H1 (cell line): ENCODE data around the gene TAS2R16. TPM values are rescaled to one million over a fixed set of nuclear protein-coding genes. Genes with fewer than 3 reads are reported as not detected.

Source experiments
- CTCF ChIA-PET: fragments of 300-600 bp; sonication (Branson Sonifier 250); formaldehyde crosslinking; loops from one replicate; lab custom pipeline; 2021; ENCODE audit not compliant: partially characterized antibody; lab: Charles Lee
- POLR2A ChIA-PET: fragments of 300-600 bp; sonication (Branson Sonifier 250); formaldehyde crosslinking; loops from one replicate; lab custom pipeline; 2021; ENCODE audit warnings: inconsistent platforms; ENCODE audit not compliant: partially characterized antibody; lab: Charles Lee
- DNase-seq, 2 experiments: peaks; one replicate each; pipeline versions ENCODE4 v3.0.0 to v3.0.0-alpha.2; 2010 to 2022; ENCODE audit warnings: low spot score in 2 of 2, low read depth in 1 of 2, mixed read lengths in 1 of 2
- FAIRE-seq: peaks from 2 replicates; lab custom pipeline; 2011; peaks lifted over from hg19 to GRCh38; lab: Jason Lieb, UNC
- H2AFZ ChIP-seq: 2 replicates; pipeline ENCODE4 v1.8.1; 2012; ENCODE audit warnings: low read length, inconsistent platforms
- H2AK5ac ChIP-seq: 2 replicates; pipeline ENCODE4 v1.6.1; 2013; ENCODE audit warnings: low read depth, low read length
- H2BK120ac ChIP-seq: replicated peaks from 2 replicates; pipeline ENCODE3; 2013; ENCODE audit warnings: low read depth, low read length, inconsistent platforms
- H2BK12ac ChIP-seq: 2 replicates; pipeline ENCODE4 v1.6.1; 2013; ENCODE audit warnings: low read depth, low read length
- H2BK15ac ChIP-seq: 2 replicates; pipeline ENCODE4 v1.6.1; 2013; ENCODE audit warnings: low read length
- H2BK20ac ChIP-seq: 2 replicates; pipeline ENCODE4 v1.6.1; 2013; ENCODE audit warnings: low read length
- H2BK5ac ChIP-seq: 2 replicates; pipeline ENCODE4 v1.6.1; 2013; ENCODE audit warnings: low read depth, low read length
- H3K14ac ChIP-seq: 2 replicates; pipeline ENCODE4 v1.6.1; 2013; ENCODE audit warnings: inconsistent platforms; ENCODE audit not compliant: insufficient read length
- H3K18ac ChIP-seq: 2 replicates; pipeline ENCODE4 v1.6.1; 2013; ENCODE audit warnings: low read length; ENCODE audit errors: extremely low read depth
- H3K23ac ChIP-seq: 2 replicates; pipeline ENCODE4 v1.6.1; 2013; ENCODE audit warnings: inconsistent platforms; ENCODE audit not compliant: insufficient read length
- H3K23me2 ChIP-seq: 2 replicates; pipeline ENCODE4 v1.6.1; 2013; ENCODE audit warnings: low read depth, low read length
- H3K27ac ChIP-seq: 2 replicates; pipeline ENCODE4 v1.6.1; 2011; ENCODE audit warnings: low read depth, low read length, inconsistent platforms
- H3K27me3 ChIP-seq, 4 experiments: replicated peaks in 1 of 4; 1 replicate in 1 of 4; 2 replicates in 3 of 4; pipeline versions ENCODE4 v1.6.1 to v1.8.1; 2011 to 2013; ENCODE audit warnings: low read length in 3 of 4, mild to moderate bottlenecking in 3 of 4, inconsistent platforms in 2 of 4, mixed read lengths in 2 of 4, moderate library complexity in 1 of 4; ENCODE audit not compliant: control insufficient read depth in 3 of 4, insufficient read depth in 3 of 4; ENCODE audit errors: extremely low read depth in 1 of 4
- H3K36me3 ChIP-seq, 4 experiments: 2 replicates each; pipeline versions ENCODE4 v1.6.1 to v1.8.1; 2011 to 2013; ENCODE audit warnings: mild to moderate bottlenecking in 4 of 4, low read length in 3 of 4, moderate library complexity in 2 of 4, control low read depth in 1 of 4, inconsistent platforms in 1 of 4; ENCODE audit not compliant: insufficient read depth in 4 of 4, control insufficient read depth in 2 of 4
- H3K4ac ChIP-seq: replicated peaks from 2 replicates; pipeline ENCODE3; 2013; ENCODE audit warnings: low read length, low read depth, mixed read lengths, inconsistent platforms; ENCODE audit not compliant: insufficient read length
- H3K4me1 ChIP-seq, 4 experiments: replicated peaks in 1 of 4; 1 replicate in 1 of 4; 2 replicates in 3 of 4; pipeline versions ENCODE4 v1.6.1 to v1.8.1; 2011 to 2013; ENCODE audit warnings: low read length in 3 of 4, inconsistent platforms in 2 of 4, mixed read lengths in 1 of 4; ENCODE audit not compliant: insufficient read depth in 4 of 4, control insufficient read depth in 3 of 4
- H3K4me2 ChIP-seq, 2 experiments: 2 replicates each; pipeline versions ENCODE4 v1.6.1 to v1.8.1; 2011 to 2013; ENCODE audit warnings: low read depth in 2 of 2, low read length in 2 of 2, control low read depth in 1 of 2, inconsistent platforms in 1 of 2, mild to moderate bottlenecking in 1 of 2; ENCODE audit not compliant: insufficient read depth in 1 of 2
- H3K4me3 ChIP-seq, 4 experiments: fragments of 200-600, 300-600 bp in 1 of 4; sonication (generic), shearing (Covaris generic), sonication (Bioruptor Twin) in 1 of 4; 2 replicates each; pipeline versions ENCODE4 v1.5.1 to v1.8.1; 2011 to 2016; ENCODE audit warnings: low read length in 4 of 4, low read depth in 3 of 4, control low read depth in 2 of 4, inconsistent platforms in 2 of 4, mild to moderate bottlenecking in 2 of 4, mixed read lengths in 1 of 4, moderate library complexity in 1 of 4; ENCODE audit not compliant: insufficient read depth in 2 of 4; ENCODE audit errors: extremely low read depth in 1 of 4
- H3K56ac ChIP-seq: replicated peaks from 2 replicates; pipeline ENCODE3; 2013; ENCODE audit warnings: low read depth, mild to moderate bottlenecking, mixed read lengths, low read length, inconsistent platforms; ENCODE audit not compliant: insufficient read length
- H3K79me1 ChIP-seq: 2 replicates; pipeline ENCODE4 v1.6.1; 2013; ENCODE audit warnings: low read depth, low read length, control low read depth
- H3K79me2 ChIP-seq, 2 experiments: 2 replicates each; pipeline versions ENCODE4 v1.6.1 to v1.8.1; 2012 to 2013; ENCODE audit warnings: low read length in 2 of 2, mild to moderate bottlenecking in 2 of 2, inconsistent platforms in 1 of 2; ENCODE audit not compliant: insufficient read depth in 2 of 2, control insufficient read depth in 1 of 2
- H3K9ac ChIP-seq, 4 experiments: replicated peaks in 1 of 4; 1 replicate in 1 of 4; 2 replicates in 3 of 4; pipeline versions ENCODE4 v1.6.1 to v1.8.1; 2011 to 2013; ENCODE audit warnings: low read depth in 3 of 4, low read length in 3 of 4, control low read depth in 2 of 4, mild to moderate bottlenecking in 2 of 4, moderate library complexity in 2 of 4, inconsistent platforms in 1 of 4; ENCODE audit errors: extremely low read depth in 1 of 4
- H3K9me3 ChIP-seq, 2 experiments: 2 replicates each; pipeline versions ENCODE4 v1.6.1 to v1.8.1; 2012 to 2013; ENCODE audit warnings: mild to moderate bottlenecking in 2 of 2, moderate library complexity in 2 of 2, control low read depth in 1 of 2, inconsistent platforms in 1 of 2, low read depth in 1 of 2, low read length in 1 of 2, mixed read lengths in 1 of 2; ENCODE audit not compliant: insufficient read depth in 2 of 2
- H4K20me1 ChIP-seq, 2 experiments: replicated peaks in 1 of 2; 2 replicates each; pipeline versions ENCODE3 to v1.8.1; 2011 to 2013; ENCODE audit warnings: inconsistent platforms in 2 of 2, low read length in 2 of 2, mild to moderate bottlenecking in 1 of 2; ENCODE audit not compliant: insufficient read depth in 2 of 2, control insufficient read depth in 1 of 2
- H4K5ac ChIP-seq: 2 replicates; pipeline ENCODE4 v1.6.1; 2013; ENCODE audit warnings: low read length, low read depth, mixed read lengths, inconsistent platforms; ENCODE audit not compliant: insufficient read length
- H4K8ac ChIP-seq: 2 replicates; pipeline ENCODE4 v1.8.0; 2013; ENCODE audit warnings: mild to moderate bottlenecking, moderate library complexity, low read length, inconsistent platforms; ENCODE audit not compliant: insufficient read depth; ENCODE audit errors: extremely low read depth
- H4K91ac ChIP-seq: replicated peaks from 2 replicates; pipeline ENCODE3; 2013; ENCODE audit warnings: low read length, mixed read lengths, inconsistent platforms; ENCODE audit not compliant: insufficient read length
- ATF3 ChIP-seq: IDR thresholded peaks from 2 replicates; pipeline ENCODE4 v1.6.1; 2011; ENCODE audit warnings: low read depth, mild to moderate bottlenecking, low read length; ENCODE audit not compliant: insufficient read depth
- E2F6 ChIP-seq: IDR thresholded peaks from 2 replicates; pipeline ENCODE4 v1.6.1; 2012; ENCODE audit warnings: inconsistent platforms
- NANOG ChIP-seq: IDR thresholded peaks from 2 replicates; pipeline ENCODE4 v1.6.1; 2011; ENCODE audit warnings: low read length, low read depth, mild to moderate bottlenecking, inconsistent platforms; ENCODE audit not compliant: insufficient read depth, poor library complexity, severe bottlenecking
- TAF7 ChIP-seq: optimal IDR thresholded peaks from 2 replicates; pipeline ENCODE3; 2011; ENCODE audit warnings: low read depth, mild to moderate bottlenecking, inconsistent platforms, low read length, moderate library complexity, borderline replicate concordance
- TBP ChIP-seq: IDR thresholded peaks from 2 replicates; pipeline ENCODE4 v1.6.1; 2011; ENCODE audit warnings: low read depth, low read length, improper control_type of control experiment
- polyA plus RNA-seq, 7 experiments: library from polyadenylated mRNA; depleted of rRNA in 3 of 7; stranded (reverse) in 5 of 7; unstranded in 2 of 7; fragments of >200 nt in 5 of 7; fragments of 200-250 nt in 2 of 7; gene quantifications; 1 replicate in 5 of 7; 2 replicates in 1 of 7; 4 replicates in 1 of 7; pipeline versions ENCODE4 v1.2.1 to v1.2.3, GENCODE V29; 2011 to 2013; ENCODE audit warnings: missing spikeins in 2 of 7, mixed read lengths in 2 of 7
- total RNA-seq: library from RNA; stranded (reverse); fragmentation: NEBNext Ultra II Directional; extraction: Animal tissue kit (Norgen Biotek cat#: 25700); gene quantifications from 2 replicates; pipeline ENCODE4 v1.2.1, GENCODE V29; 2021

Gene TAS2R16
- total and polyA plus RNA-seq, 2 of the 8 experiments (the other 6 are each of a cell fraction or from before 2014, with no cell fraction given): not detected

- no peak overlapping the region for H2BK12ac ChIP-seq
- no peak overlapping the region for H2AFZ ChIP-seq
- H3K27ac ChIP-seq: no peak overlapping the region
- no peak overlapping the region for H3K14ac ChIP-seq
- TF ChIP-seq TBP (no peak), ATF3 (no peak), E2F6 (no peak), NANOG (no peak), TAF7 (no peak)
- no peak overlapping the region for H3K18ac ChIP-seq
- H3K23me2 ChIP-seq: no peaks in the 10 kb centered on the region
- H3K4me3 ChIP-seq: no peak overlapping the region
- ChIA-PET CTCF (interaction anchor here (0.6 to 0.8 kb wide), 2 partner anchors 153 to 203 kb away, joined by 4 to 5 read pairs; no protein-coding TSS in a partner anchor), POLR2A (no interaction called here)
- H2BK5ac ChIP-seq: no peak overlapping the region
- no peaks in the 10 kb centered on the region for H3K4me1 ChIP-seq
- H3K9me3 ChIP-seq: no peaks in the 10 kb centered on the region
- DNase-seq (no peak), FAIRE-seq (no peak)
- no peaks in the 10 kb centered on the region for H3K36me3 ChIP-seq
- no peaks in the 10 kb centered on the region for H4K20me1 ChIP-seq
- no peak overlapping the region for H2AK5ac ChIP-seq
- no peak overlapping the region for H4K8ac ChIP-seq
- H2BK120ac ChIP-seq: no peak overlapping the region
- no peak overlapping the region for H3K9ac ChIP-seq
- H3K79me1 ChIP-seq: no peaks in the 10 kb centered on the region
- no peak overlapping the region for H3K4me2 ChIP-seq
- no peak overlapping the region for H3K23ac ChIP-seq
- no peak overlapping the region for H4K91ac ChIP-seq
- H3K27me3 ChIP-seq: no peaks in the 10 kb centered on the region
- no peak overlapping the region for H3K56ac ChIP-seq
- H2BK15ac ChIP-seq: no peak overlapping the region
- no peak overlapping the region for H2BK20ac ChIP-seq
- H3K4ac ChIP-seq: no peak overlapping the region
- no peaks in the 10 kb centered on the region for H3K79me2 ChIP-seq
- H4K5ac ChIP-seq: no peak overlapping the region
These were observed 16.9 kb upstream of the TAS2R16 start for GRCh38 chr7:123012435-123012834.
